Subcutaneous adipose tissue (tissue), 4 donors: Measurements from ENCODE around the gene SERPINB6. TPM values are rescaled to one million over a fixed set of nuclear protein-coding genes. Genes with fewer than 3 reads are reported as not detected.

ENCODE experiments used
- CTCF ChIP-seq: fragments of 450-650 bp; IDR thresholded peaks from one replicate; pipeline ENCODE4 v1.5.1; 2016; ENCODE audit warnings: low read depth, mild to moderate bottlenecking, control low read depth, antibody characterized with exemption, moderate library complexity
- total RNA-seq, 4 donors: library from RNA; depleted of rRNA; stranded (reverse); fragments of >200 nt; gene quantifications; one replicate each; pipeline ENCODE4 v1.1.0, GENCODE V29; 2016

The SERPINB6 gene
- total RNA-seq, 4 donors from 2014 or later: 111 to 243 (median 166) TPM

- TF ChIP-seq CTCF: no peak
Observed at GRCh38 chr6:2993755-2994317, 22.5 kb upstream of the SERPINB6 start.

- TF ChIP-seq CTCF: no peak
Observed at GRCh38 chr6:2992330-2992979, 21.1 kb upstream of the SERPINB6 start.

- no peak for TF ChIP-seq CTCF
Observed at GRCh38 chr6:2990932-2991506, 19.7 kb upstream of the SERPINB6 start.

- no peak for TF ChIP-seq CTCF
Observed at GRCh38 chr6:2990248-2990931, 19.0 kb upstream of the SERPINB6 start.

- TF ChIP-seq CTCF: no peak
Observed at GRCh38 chr6:2989332-2990247, 18.2 kb upstream of the SERPINB6 start.

- no peak for TF ChIP-seq CTCF
Observed at GRCh38 chr6:2988426-2989331, 17.3 kb upstream of the SERPINB6 start.
